H7 (cell line): ENCODE results near the gene HIVEP3. TPM values are rescaled to one million over a fixed set of nuclear protein-coding genes. Genes with fewer than 3 reads are reported as not detected.

ENCODE experiments used
- DNase-seq: peaks from one replicate; pipeline ENCODE4 v3.0.0; 2012
- H3K27me3 ChIP-seq: 2 replicates; pipeline ENCODE4 v1.6.0; 2011; ENCODE audit warnings: mild to moderate bottlenecking, low read length; ENCODE audit not compliant: control insufficient read depth, insufficient read depth
- H3K36me3 ChIP-seq: replicated peaks from 2 replicates; pipeline ENCODE4 v1.5.1; 2011; ENCODE audit warnings: low read length; ENCODE audit not compliant: control insufficient read depth, insufficient read depth
- H3K4me3 ChIP-seq: 2 replicates; pipeline ENCODE4 v1.5.1; 2011; ENCODE audit warnings: low read depth, mild to moderate bottlenecking, control low read depth, low read length, moderate library complexity; ENCODE audit not compliant: insufficient read depth
- total RNA-seq: library from RNA; depleted of rRNA; stranded (reverse); fragments of >200 nt; shearing (Covaris generic); gene quantifications from 2 replicates; pipeline ENCODE4 v1.2.3, GENCODE V29; 2014

Gene HIVEP3
- total RNA-seq, 1 experiment from 2014 or later, result 1.8 TPM

GRCh38 chr1:41483960-41484401 is 434.7 kb downstream of the HIVEP3 start:
- Histone ChIP-seq H3K4me3 (no peak overlapping the region), H3K27me3 (no peaks in the 10 kb centered on the region; the same call in 1 of the 2 replicates), H3K36me3 (no peaks in the 10 kb centered on the region)
- DNase-seq, result no peak

- no peak overlapping the region for H3K4me3 ChIP-seq
- no peaks in the 10 kb centered on the region; the same call in 1 of the 2 replicates for H3K27me3 ChIP-seq
- DNase-seq, result no peak
- H3K36me3 ChIP-seq, result no peaks in the 10 kb centered on the region
Observed at GRCh38 chr1:41483001-41483850, 435.5 kb downstream of the HIVEP3 start.

GRCh38 chr1:41482001-41482765 is 436.5 kb downstream of the HIVEP3 start:
- Histone ChIP-seq H3K4me3 (no peak overlapping the region), H3K36me3 (no peaks in the 10 kb centered on the region), H3K27me3 (no peaks in the 10 kb centered on the region)
- DNase-seq, result no peak

GRCh38 chr1:41481109-41481775 is 437.5 kb downstream of the HIVEP3 start:
- no peak for DNase-seq
- Histone ChIP-seq H3K27me3 (no peaks in the 10 kb centered on the region), H3K4me3 (no peak overlapping the region), H3K36me3 (no peaks in the 10 kb centered on the region)

GRCh38 chr1:41480204-41481108 is 438.3 kb downstream of the HIVEP3 start:
- Histone ChIP-seq H3K36me3 (no peaks in the 10 kb centered on the region), H3K4me3 (no peak overlapping the region)
- no peak for DNase-seq

GRCh38 chr1:41479808-41480160 is 438.9 kb downstream of the HIVEP3 start:
- Histone ChIP-seq H3K36me3 (no peaks in the 10 kb centered on the region), H3K4me3 (no peak overlapping the region), H3K27me3 (no peaks in the 10 kb centered on the region)
- no peak for DNase-seq

More at GRCh38 chr1:41480204-41481108, 438.3 kb downstream of the HIVEP3 start:
- H3K27me3 ChIP-seq, result no peaks in the 10 kb centered on the region

GRCh38 chr1:41479000-41479807 is 439.5 kb downstream of the HIVEP3 start:
- no peak for DNase-seq
- no peaks in the 10 kb centered on the region for H3K27me3 ChIP-seq
- H3K36me3 ChIP-seq, result no peaks in the 10 kb centered on the region
- H3K4me3 ChIP-seq, result no peak overlapping the region

- no peaks in the 10 kb centered on the region for H3K36me3 ChIP-seq
- no peaks in the 10 kb centered on the region for H3K27me3 ChIP-seq
- H3K4me3 ChIP-seq, result no peak overlapping the region
- DNase-seq, result no peak
Observed at GRCh38 chr1:41478118-41478748, 440.5 kb downstream of the HIVEP3 start.

- H3K36me3 ChIP-seq, result no peaks in the 10 kb centered on the region
Observed at GRCh38 chr1:41476807-41477361, 441.8 kb downstream of the HIVEP3 start.

GRCh38 chr1:41475859-41476567 is 442.7 kb downstream of the HIVEP3 start:
- Histone ChIP-seq H3K36me3 (no peaks in the 10 kb centered on the region), H3K27me3 (no peaks in the 10 kb centered on the region), H3K4me3 (no peak overlapping the region)
- no peak for DNase-seq

More at GRCh38 chr1:41476807-41477361, 441.8 kb downstream of the HIVEP3 start:
- Histone ChIP-seq H3K27me3 (no peaks in the 10 kb centered on the region), H3K4me3 (no peak overlapping the region)
- DNase-seq, result no peak

- DNase-seq, result no peak
- Histone ChIP-seq H3K36me3 (no peaks in the 10 kb centered on the region), H3K27me3 (no peaks in the 10 kb centered on the region), H3K4me3 (no peak overlapping the region)
Observed at GRCh38 chr1:41475346-41475745, 443.4 kb downstream of the HIVEP3 start.
